GM18868 (cell line): Measurements from ENCODE around the gene CD151.

Source experiments
- ATAC-seq: cut with Tn5 transposase; IDR thresholded peaks from one replicate; pipeline ENCODE4 v1.9.1; 2021; ENCODE audit warnings: mild to moderate bottlenecking, moderate library complexity; ENCODE audit not compliant: unreplicated experiment

The CD151 gene

DNA sequence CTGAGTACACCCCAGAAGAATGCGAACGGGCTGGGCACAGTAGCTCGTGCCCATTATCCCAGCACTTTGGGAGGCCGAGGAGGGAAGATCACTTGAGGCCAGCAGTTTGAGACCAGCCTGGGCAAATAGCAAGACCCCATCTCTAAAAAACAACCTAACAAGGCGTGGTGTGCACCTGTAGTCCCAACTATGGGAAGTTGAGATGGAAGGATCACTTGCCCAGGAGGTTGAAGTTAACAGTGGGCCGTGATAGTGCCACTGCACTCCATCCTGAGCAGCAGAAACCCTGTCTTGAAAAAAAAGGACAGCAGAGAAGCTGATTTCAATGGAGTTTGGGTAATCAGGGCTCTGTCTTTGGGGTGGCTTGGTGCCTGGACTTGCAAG is 19.7 kb upstream of the CD151 start:
- no peak for ATAC-seq

DNA sequence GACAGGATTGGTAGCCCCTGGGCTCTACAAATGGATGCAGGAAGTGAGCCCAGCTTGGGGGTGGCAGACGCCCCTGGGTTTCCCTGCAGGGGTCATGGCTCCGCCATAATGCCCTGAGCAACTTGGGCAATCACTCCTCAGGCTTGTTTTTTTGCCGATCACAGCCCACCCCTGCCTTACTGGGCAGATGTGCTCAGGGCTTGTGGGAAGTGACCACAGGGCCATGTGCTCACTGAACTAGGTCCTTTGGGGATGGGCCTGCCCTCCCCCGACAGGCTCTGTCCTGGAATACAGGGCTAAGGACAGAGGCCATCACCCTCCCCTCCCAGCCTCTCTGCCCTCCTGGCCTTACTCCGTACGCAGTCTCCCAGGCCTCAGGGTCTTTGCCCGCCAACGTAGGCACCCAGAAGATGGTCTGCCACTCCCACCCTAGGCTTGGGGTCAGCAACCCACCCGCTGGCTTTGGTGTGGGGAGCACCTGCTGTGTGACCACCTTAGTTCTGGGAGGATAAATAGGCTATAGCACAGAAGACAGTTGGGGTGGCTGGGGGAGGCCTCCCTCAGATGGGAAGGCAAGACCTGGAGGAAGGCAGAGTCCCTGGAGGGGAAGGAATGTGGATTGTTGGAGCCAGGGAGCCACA is 19.2 kb upstream of the CD151 start:
- ATAC-seq, result no peak

DNA sequence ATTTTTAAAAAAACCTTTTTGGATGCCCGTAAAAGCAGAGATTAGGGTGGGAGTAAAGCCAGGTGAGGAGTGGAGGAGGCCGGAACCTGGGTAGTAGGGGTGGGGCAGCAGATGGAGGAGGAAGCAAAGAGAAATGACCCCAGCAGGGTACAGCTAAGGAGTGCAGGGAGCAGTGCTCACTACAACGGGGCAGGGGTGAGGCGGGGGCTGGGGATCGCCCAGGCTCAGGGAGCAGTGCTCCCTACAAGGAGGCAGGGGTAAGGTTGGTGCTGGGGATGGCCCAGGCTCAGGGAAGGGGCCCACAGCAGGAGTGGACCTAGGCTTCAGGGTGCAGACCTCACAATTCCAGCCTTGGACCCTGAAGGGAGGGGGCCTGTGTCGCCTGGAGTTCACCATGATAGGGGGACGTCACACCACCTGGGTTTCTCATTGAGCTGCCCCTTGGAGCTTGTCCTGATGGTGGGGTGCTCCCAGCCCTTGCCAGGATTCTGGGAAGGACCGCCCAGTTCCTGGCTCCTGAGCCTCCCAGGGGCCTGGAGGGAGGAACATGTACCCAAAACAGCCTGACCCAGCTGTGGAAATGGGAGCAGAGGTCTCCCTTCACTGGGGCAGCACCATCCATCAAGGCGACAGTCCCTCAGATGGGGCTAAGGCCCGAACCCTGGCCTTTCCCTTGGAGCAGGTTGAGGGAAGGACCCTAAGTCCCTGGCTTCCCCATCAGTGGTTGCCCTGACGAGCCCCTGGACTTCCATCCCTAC is 16.9 kb upstream of the CD151 start:
- no peak for ATAC-seq

DNA sequence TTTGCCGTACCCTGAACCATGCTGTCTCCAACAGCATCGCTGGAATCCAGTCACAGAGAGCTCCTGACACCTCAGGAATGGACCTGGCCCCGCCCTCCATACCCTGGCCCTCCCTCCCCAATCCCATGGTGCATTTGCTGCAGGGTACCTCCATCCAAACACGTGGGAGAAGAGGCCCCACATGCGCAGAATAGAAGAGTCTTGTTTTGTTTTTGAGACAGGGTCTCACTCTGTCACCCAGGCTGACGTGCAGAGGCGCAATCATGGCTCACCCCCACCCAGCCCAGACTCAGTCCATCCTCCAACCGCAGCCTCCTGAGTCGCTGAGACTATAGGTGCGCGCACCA is 16.3 kb upstream of the CD151 start:
- ATAC-seq, result no peak

DNA sequence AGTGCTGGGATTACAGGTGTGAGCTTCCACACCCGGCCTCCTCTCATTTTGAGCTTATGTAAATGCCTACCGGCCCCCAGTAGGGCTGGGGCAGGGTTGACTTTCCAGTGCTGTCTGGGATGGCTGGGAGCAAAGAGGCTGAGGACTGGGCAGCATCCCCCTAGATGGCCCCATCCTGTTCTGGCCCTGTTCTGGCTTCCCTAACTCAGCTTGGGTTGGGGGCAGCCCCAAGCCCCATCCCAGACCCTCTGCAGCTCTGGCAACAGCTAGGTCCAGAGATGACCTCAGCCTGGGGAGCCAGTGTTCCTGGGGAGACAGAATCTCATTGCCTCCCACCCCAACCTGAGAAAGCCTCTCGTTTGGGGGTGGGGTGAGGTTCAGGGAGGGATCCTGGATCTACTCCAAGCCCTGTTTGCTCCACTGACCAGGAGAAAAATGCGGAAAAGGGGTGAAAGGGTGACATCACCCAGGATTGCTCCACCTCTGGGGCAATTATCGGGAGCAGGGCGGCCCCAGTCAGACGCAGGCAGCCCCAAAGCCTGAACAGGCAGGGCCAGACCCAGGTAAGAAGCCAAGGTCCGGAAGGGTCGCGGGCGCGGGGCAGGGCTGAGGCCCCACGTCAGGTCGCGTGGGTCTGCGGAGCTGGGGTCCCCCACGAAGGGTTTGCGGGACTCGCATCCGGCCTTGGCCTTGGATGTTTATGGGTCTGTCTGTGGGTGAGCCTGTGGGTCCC is 14.2 kb upstream of the CD151 start, which contains the start of gene PNPLA2:
TSS of gene PNPLA2 (plus strand) at position 519 of the 733 bp plus-strand sequence. CDS start 805 bp downstream, outside the sequence.
- ATAC-seq, result no peak

DNA sequence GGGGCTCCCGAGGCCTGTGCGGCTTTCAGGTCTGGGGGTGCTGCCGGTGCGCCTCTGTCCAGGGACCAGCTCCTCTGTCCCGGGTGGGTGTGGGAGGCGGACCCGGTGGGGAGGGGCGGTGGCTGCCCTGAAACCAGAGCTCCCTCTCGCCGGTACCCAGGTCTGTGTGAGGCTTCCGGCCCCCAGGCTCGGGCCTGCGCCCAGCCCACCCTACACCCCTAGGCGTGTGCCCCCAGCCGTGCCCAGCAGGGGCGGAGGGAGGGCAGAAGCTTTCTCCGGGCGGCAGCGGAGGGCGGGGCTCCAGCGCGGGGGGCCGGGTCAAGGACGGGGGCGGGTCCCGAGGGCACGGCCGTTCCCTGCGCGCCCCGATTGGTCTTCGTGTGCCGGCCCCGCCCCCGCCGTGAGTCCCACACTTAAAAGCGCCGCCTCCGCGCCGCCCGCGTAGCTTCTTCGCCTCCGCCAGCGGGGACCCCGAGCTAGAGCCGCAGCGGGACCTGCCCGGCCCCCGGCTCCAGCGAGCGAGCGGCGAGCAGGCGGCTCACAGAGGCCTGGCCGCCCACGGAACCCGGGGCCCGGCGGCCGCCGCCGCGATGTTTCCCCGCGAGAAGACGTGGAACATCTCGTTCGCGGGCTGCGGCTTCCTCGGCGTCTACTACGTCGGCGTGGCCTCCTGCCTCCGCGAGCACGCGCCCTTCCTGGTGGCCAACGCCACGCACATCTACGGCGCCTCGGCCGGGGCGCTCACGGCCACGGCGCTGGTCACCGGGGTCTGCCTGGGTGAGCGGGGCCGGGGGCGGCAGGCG is 13.4 kb upstream of the CD151 start:
- peak; percentile 68 for ATAC-seq

DNA sequence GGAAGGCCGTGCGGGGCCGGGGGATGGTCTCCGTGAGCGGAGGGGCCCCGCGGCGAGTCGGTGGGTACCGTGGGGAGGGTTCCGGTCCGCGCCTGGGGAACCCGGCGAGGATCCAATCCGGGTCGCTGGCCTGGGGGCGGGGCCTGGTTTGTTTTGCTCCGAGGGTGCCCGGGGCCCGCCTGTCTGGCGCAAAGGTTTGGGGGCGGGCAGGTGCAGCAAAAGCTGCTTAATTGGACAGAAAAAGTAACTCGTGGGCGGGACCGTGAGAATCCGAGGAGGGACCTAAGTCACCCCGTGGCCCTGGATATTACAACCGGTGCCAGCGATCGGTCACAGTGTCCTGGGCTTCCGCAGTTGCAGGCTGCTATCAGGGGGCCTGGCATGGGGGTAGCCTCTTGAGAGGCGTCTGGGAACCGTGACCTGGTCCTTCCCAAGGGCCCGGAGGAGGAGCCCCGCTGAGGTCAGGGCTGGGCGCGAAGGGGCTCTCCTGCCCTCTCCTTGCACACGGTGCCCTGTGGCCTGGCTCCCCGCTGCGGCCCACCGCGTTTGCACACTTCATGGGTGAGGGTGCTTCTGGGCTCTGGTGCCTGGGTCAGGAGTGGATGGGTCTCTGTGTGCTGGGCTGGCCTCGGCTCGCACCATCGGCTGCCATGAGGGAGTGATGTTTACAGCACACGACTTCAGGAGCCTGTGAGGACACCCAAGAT is 12.7 kb upstream of the CD151 start:
- ATAC-seq, result peak; percentile 66

DNA sequence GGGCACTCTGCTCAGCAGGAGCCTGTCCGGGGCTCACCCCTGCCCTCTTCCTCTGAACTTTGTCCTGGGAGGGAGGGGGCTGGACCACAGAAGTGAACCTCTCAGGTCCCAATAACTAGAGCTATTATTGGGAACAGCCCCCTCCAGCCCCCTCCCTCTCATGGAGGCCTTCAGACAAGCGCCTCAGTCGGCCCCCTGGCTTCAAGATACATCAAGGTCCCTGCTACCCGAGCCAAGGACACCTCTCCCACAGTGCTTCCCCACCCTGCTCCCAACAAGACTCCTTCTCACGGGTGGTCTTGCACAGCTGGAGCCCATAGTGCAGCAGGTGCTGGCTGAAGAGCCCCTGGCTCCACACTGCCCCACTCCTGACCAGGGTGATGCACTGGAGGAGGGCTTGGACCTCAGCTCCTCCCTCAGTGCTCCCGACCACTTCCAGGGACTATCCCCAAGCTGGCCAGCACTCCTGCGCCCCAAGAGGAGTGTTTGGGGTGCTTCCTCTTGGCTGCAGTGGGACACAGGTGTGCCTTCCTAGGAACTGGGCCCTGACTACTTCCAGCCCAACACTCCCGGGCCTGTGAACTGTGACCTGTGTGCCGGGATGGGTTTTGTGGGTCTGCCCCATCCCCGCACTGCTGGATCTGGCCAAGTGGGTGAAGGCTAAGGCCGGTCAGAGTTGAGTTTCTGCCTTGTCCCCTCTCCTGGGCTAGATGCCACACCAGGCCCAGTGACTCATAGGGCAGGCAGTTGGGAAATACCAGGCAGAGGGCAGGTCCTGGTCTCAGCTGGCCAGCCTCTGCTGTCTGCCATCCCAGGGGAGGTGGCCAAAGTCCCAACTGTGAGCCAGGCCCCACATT is 11.9 kb upstream of the CD151 start:
- ATAC-seq, result no peak

DNA sequence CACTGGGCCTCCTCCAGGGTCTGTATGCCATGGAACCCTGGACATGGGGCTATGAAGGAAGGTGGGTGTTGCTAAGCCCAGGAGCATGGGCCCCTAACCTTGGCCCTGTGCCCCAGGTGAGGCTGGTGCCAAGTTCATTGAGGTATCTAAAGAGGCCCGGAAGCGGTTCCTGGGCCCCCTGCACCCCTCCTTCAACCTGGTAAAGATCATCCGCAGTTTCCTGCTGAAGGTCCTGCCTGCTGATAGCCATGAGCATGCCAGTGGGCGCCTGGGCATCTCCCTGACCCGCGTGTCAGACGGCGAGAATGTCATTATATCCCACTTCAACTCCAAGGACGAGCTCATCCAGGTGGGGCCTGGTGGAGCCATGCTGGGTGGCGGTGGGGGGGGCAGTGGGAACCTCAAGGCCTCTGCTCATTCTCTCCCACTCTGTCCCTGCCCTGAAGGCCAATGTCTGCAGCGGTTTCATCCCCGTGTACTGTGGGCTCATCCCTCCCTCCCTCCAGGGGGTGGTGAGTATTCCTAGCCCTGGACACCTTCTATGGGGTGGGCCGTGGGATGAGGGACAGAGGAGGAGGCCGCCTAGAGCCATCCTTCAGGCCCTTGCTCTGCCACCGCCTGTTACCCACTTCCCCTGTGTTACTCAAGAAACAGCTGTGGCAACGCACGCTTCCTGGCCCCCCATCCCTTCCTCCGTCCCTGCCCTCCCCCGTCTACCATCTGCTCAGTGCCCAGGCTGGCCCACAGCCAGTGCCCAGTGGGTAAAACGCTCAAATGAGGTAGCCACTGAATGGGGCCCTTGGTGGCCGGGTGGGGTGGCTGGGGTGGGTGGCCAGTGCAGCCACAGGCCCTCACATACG is 11.0 kb upstream of the CD151 start:
- ATAC-seq, result no peak

DNA sequence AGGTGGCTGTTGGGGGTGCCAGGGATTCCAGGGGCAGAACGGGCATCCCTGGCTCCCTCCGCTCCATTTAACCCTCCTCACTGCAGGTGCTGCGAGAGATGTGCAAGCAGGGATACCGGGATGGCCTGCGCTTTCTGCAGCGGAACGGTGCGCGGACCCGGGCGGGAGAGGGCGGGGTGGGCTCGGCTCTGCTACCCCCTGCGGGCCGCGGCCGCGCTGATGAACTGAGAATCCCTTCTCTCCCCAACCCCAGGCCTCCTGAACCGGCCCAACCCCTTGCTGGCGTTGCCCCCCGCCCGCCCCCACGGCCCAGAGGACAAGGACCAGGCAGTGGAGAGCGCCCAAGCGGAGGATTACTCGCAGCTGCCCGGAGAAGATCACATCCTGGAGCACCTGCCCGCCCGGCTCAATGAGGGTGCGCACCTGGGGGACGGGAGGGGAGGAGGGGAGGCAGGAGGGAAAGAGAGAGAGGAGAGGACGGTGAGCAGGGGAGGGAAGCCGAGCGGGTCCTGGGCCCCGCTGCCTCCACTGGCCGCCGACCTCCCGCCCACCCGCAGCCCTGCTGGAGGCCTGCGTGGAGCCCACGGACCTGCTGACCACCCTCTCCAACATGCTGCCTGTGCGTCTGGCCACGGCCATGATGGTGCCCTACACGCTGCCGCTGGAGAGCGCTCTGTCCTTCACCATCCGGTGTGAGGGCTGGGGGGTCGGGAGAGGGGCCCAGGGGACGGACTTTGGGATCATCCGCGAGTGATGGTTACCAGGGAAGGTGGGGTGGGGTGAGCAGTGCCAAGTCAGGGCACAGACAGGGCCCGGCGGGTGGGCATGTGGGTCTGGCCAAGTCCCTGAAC is 9.1 kb upstream of the CD151 start:
- no peak for ATAC-seq

DNA sequence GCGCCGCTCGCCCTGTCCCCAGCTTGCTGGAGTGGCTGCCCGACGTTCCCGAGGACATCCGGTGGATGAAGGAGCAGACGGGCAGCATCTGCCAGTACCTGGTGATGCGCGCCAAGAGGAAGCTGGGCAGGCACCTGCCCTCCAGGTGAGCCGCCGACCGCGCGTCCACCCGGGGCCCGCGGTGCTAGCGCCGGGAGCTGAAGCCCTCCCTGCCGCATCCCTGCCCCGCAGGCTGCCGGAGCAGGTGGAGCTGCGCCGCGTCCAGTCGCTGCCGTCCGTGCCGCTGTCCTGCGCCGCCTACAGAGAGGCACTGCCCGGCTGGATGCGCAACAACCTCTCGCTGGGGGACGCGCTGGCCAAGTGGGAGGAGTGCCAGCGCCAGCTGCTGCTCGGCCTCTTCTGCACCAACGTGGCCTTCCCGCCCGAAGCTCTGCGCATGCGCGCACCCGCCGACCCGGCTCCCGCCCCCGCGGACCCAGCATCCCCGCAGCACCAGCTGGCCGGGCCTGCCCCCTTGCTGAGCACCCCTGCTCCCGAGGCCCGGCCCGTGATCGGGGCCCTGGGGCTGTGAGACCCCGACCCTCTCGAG is 8.4 kb upstream of the CD151 start:
- no peak for ATAC-seq

DNA sequence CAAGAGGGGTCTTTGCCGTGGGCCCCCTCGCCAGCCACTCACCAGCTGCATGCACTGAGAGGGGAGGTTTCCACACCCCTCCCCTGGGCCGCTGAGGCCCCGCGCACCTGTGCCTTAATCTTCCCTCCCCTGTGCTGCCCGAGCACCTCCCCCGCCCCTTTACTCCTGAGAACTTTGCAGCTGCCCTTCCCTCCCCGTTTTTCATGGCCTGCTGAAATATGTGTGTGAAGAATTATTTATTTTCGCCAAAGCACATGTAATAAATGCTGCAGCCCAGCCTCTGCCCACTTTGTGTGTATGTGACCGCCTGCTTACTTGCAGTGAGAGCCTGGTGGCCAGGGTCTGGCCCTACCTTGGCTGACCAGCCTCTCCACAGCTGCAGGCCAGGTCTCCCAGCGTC is 7.8 kb upstream of the CD151 start:
- ATAC-seq, result no peak

DNA sequence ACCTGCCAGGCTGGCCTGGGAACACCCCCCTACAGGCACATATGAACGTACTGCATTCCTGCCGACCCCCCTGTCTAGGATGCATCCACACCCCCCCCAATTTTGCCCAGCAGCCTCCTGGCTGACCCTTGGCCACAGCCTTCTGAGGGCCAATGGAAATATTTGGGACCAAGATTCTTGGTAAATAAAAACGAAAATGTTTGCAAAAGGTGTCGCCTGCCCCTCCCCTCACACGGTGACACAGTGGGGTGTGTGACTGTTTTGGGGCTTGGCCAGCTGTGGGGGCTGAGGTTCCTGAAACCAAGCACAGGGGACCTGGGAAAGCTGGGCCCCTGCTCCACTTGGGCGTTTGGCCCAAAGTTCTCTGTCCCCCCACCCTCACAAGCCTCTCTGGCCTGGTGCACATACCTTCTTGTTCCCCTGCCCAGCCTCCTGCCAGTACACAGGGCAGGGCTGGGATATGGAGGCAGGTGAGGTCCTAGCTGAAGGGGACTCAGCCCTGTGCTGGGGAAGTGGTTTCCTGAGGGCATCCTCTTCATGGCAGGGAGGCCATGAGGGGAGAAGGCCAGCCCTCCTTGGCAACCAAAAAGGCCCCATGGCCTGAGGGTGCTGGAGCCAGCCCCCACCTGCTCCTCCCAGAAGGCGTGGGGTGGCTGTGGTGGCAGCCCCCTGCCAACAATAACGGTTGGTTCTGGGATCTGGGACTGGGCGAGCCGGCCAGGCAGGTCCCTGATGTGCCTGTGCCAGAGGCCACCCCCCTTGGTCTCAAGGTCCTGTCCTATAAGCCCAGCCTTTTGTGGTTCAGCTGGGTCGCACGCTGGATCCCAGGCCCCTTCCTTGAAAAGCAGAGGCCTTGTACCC is 7.2 kb upstream of the CD151 start:
- ATAC-seq, result no peak

DNA sequence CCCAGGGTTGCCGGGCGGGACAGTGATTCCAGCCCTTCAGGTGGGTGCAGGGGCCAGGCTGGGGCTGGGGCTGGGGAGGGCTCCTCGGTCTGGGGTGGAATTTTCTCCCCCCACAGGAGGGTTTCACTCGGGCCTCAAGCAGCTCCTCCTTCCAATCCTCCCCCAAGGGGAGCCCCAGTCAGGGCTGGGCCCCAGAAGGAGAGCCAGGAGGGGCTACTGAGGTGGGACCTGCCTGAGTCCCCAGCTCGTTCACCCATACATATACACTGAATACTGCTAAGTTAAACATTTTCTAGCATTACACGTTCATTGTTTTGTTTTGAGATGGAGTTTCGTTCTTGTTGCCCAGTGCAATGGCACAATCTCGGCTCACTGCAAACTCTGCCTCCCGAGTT is 6.5 kb upstream of the CD151 start:
- ATAC-seq, result no peak

DNA sequence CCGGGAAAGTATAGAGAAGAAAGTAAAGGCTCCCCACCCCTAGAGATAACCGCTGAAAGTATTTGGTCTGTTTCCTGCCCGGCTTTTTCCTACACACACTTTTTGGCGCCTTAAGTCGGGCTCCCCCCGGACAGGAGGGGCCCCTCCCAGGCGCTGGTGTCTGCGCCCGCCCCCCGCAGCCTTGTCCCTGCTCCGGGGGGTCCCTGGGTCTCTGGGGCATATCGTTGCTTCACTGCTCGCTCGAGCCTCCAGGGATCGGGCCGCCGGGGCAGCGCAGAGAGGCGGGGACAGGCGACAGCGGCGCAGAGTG is 6.0 kb upstream of the CD151 start:
- ATAC-seq, result no peak

DNA sequence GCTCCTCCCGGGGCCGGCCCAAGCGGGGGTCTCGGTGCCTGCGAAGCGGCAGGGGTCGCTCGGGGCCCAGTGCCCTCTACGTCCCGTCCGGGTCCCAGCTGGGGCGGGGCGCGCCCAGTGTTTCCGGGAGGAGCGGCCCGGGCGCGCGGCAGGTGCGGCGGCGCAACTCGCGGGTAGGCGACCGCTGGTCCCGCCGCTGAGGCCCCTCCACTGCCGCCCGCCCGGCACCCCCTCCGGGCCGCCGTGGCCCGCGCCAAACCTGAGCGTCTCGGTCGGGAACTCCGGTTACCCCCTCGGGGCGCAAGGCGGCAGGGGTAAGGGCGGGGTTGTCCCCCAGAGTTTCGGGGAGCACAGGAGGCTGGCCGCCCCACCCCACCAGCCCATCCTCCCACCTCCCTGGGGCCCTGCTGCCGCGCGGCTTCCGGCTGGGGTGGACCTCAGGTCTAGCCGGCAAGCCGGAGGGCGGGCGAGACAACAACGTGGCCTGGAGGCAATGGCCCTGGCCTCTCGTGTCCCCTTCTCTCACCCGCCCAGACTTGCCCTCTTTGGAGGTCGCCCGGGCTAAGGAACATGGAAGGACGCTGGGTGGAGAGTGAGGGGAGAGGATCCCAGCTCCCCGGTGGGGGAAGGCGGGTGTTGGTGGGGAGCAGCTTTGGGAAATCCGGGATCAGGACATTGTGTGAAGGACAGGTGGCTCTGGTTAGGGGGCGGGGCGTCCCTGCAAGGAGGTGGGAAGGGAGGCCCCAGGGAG is 5.4 kb upstream of the CD151 start:
- ATAC-seq, result peak; percentile 42
